Measurements from ENCODE around the gene SCCPDH. TPM values are rescaled to one million over a fixed set of nuclear protein-coding genes. Genes with fewer than 3 reads are reported as not detected.
A peak's percentile ranks its signal among the peaks of the same experiment; 100 is the strongest.

Gene SCCPDH
- polyA plus RNA-seq, 2 of the 4 experiments (the other 2 are of a cell fraction), result 49.3 to 59.8 TPM

DNA sequence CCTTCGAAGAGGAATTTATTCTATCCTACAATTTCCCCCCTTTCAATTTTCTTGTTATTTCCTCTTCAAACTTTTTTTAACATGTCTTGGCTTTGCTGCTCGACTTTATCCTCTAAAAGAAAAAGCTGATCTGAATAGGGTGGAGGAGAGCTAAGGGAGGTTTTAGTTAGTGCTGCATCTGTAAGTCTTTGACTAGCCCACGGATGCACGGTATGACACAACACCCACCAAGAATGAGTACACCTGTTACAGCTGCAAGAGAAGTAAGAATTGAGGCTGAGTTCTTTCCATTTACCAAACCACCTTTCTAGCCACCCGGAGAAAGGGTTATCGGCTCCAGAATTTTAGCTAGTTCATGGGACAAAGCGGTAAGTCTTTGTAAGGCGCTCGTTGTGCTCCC is 23.8 kb downstream of the SCCPDH start:
- no peak overlapping the region for H3K4me2 ChIP-seq
- H3K27ac ChIP-seq, result no peak overlapping the region
- FAIRE-seq (no peak), DNase-seq (ENCODE audit: low read depth in 1 of 2, low spot score in 1 of 2) (no peak), ATAC-seq (no peak)
- H3K4me1 ChIP-seq, result no peaks in the 10 kb centered on the region
- H3K9me3 ChIP-seq, result no peaks in the 10 kb centered on the region
- no peak overlapping the region for H3K4me3 ChIP-seq
- no peak for TF ChIP-seq EHF (CRISPR knock-in tag; IDR thresholded peaks at IDR 0.05)
- TF ChIP-seq ZFP36 (IDR thresholded peaks at IDR 0.05; ENCODE audit: borderline replicate concordance, partially characterized antibody), result no peak
- TF ChIP-seq, protein P1, sequence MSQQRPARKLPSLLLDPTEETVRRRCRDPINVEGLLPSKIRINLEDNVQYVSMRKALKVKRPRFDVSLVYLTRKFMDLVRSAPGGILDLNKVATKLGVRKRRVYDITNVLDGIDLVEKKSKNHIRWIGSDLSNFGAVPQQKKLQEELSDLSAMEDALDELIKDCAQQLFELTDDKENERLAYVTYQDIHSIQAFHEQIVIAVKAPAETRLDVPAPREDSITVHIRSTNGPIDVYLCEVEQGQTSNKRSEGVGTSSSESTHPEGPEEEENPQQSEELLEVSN (IDR thresholded peaks at IDR 0.05; ENCODE audit: borderline replicate concordance, low read depth), result no peak
- no peak for TF ChIP-seq NPAS2 (CRISPR knock-in tag; IDR thresholded peaks at IDR 0.05; ENCODE audit: borderline replicate concordance)
- TF ChIP-seq RCOR1 (IDR thresholded peaks at IDR 0.05; ENCODE audit: low read depth, low read length), result no peak
- TF ChIP-seq, protein P2, sequence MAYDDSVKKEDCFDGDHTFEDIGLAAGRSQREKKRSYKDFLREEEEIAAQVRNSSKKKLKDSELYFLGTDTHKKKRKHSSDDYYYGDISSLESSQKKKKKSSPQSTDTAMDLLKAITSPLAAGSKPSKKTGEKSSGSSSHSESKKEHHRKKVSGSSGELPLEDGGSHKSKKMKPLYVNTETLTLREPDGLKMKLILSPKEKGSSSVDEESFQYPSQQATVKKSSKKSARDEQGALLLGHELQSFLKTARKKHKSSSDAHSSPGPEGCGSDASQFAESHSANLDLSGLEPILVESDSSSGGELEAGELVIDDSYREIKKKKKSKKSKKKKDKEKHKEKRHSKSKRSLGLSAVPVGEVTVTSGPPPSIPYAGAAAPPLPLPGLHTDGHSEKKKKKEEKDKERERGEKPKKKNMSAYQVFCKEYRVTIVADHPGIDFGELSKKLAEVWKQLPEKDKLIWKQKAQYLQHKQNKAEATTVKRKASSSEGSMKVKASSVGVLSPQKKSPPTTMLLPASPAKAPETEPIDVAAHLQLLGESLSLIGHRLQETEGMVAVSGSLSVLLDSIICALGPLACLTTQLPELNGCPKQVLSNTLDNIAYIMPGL (CRISPR knock-in tag; IDR thresholded peaks at IDR 0.05; ENCODE audit: borderline replicate concordance), result no peak
- no peak for TF ChIP-seq FOXS1 (CRISPR knock-in tag; IDR thresholded peaks at IDR 0.05)
- no peak for TF ChIP-seq CHD4 (IDR thresholded peaks at IDR 0.05; ENCODE audit: borderline replicate concordance)
- no peak for TF ChIP-seq ELK1 (IDR thresholded peaks at IDR 0.05; ENCODE audit: low read depth, low read length)
- no peak for TF ChIP-seq MAFK (IDR thresholded peaks at IDR 0.05; ENCODE audit: partially characterized antibody)
- TF ChIP-seq HOXA7 (CRISPR knock-in tag; IDR thresholded peaks at IDR 0.05), result no peak
- no peak for TF ChIP-seq POLR2A (IDR thresholded peaks at IDR 0.05; ENCODE audit: low read length)
- no peak for TF ChIP-seq ZNF302 (CRISPR knock-in tag; IDR thresholded peaks at IDR 0.05)
- CTCF ChIA-PET, result interaction anchor here (0.6 to 4.0 kb wide), 2 partner anchors 58 to 62 kb away, joined by 3 to 17 read pairs; no protein-coding TSS in a partner anchor
- POLR2A ChIA-PET, result no interaction called here
- 88% methylated on average over 9 of the region's 9 CpGs for WGBS (ENCODE audit: missing lambda C conversion rate)

DNA sequence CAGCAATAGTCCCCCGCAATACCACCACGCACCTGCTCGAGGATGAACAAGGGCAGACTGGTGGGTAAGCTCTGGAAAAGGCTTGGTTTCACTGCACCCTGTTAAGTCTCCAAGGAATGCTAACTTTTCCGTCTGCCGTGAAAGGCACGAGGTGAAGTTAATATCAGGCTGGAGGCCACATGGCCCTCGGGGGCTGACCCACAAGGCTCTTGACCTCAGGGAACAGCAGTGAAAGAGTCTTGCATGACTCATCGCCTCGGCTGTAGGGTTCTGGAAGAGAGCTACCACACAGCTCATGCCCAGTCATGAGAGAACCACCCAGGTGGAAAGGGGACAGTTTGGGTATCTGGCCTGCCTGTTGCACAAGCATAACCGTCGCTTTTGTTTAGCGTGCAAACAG is 24.7 kb downstream of the SCCPDH start:
- CTCF ChIA-PET, result interaction anchor here (0.6 to 4.0 kb wide), 3 partner anchors 14 to 1595 kb away, joined by 3 to 17 read pairs (median 3); no protein-coding TSS in a partner anchor
- 86% methylated on average over 12 of the region's 12 CpGs for WGBS (ENCODE audit: missing lambda C conversion rate)
- 0 out of 6 replicates have a peak, but pooled peaks of 1 of the 2 experiments have one; percentile 34 for ATAC-seq

GRCh38 chr1:246750752-246751151 is 26.5 kb downstream of the SCCPDH start:
- no peak overlapping the region for H3K4me3 ChIP-seq
- no peak overlapping the region for H3K4me2 ChIP-seq
- WGBS (ENCODE audit: missing lambda C conversion rate), result 86% methylated on average over 7 of the region's 7 CpGs
- no peaks in the 10 kb centered on the region for H3K9me3 ChIP-seq
- no peak for FAIRE-seq
- no peak for DNase-seq (ENCODE audit: low read depth in 1 of 2, low spot score in 1 of 2)
- CTCF ChIA-PET, result interaction anchor here (0.7 kb wide), 1 partner anchor 28 kb away, joined by 3 read pairs; no protein-coding TSS in a partner anchor
- no peaks in the 10 kb centered on the region for H3K4me1 ChIP-seq
- POLR2A ChIA-PET, result no interaction called here
- ATAC-seq, result no peak
- H3K27ac ChIP-seq, result no peak overlapping the region
- TF ChIP-seq NFE2L2 (conservative IDR thresholded peaks at IDR 0.05; ENCODE audit: low read length) (no peak), KDM1A (IDR thresholded peaks at IDR 0.05; ENCODE audit: low read depth) (no peak), REST (IDR thresholded peaks at IDR 0.05) (no peak), USF2 (IDR thresholded peaks at IDR 0.05) (no peak), CHD4 (IDR thresholded peaks at IDR 0.05; ENCODE audit: borderline replicate concordance) (no peak), SREBF2 (IDR thresholded peaks at IDR 0.05) (no peak), CBX8 (IDR thresholded peaks at IDR 0.05) (no peak), ZSCAN20 (CRISPR knock-in tag; IDR thresholded peaks at IDR 0.05) (no peak), POLR2AphosphoS2 (conservative IDR thresholded peaks at IDR 0.05; ENCODE audit: low read length) (no peak), CTCF (IDR thresholded peaks at IDR 0.05) (no peak), EP300 (IDR thresholded peaks at IDR 0.05) (no peak), JUN (IDR thresholded peaks at IDR 0.05) (no peak)

More for the DNA sequence above, 24.7 kb downstream of the SCCPDH start:
- Histone ChIP-seq H3K4me3 (no peak overlapping the region), H3K9me3 (no peaks in the 10 kb centered on the region), H3K4me1 (no peaks in the 10 kb centered on the region), H3K4me2 (no peak overlapping the region), H3K27ac (no peak overlapping the region)
- no peak for FAIRE-seq
- TF ChIP-seq FOSL2 (IDR thresholded peaks at IDR 0.05) (no peak), FOSL2 (CRISPR knock-in tag; IDR thresholded peaks at IDR 0.05) (peak; percentile 52), RCOR1 (IDR thresholded peaks at IDR 0.05; ENCODE audit: low read depth, low read length) (no peak)
- POLR2A ChIA-PET, result no interaction called here
- DNase-seq (ENCODE audit: low read depth in 1 of 2, low spot score in 1 of 2), result no peak

Data from A549 (cell line).